GM19240 (cell line): ENCODE results near the gene NEK7.

ENCODE experiments used
- DNase-seq: peaks from one replicate; pipeline ENCODE4 v3.0.0; 2011; ENCODE audit warnings: low spot score; ENCODE audit not compliant: insufficient read length

NEK7 gene

GRCh38 chr1:198346178-198346577 is 189.4 kb downstream of the NEK7 start:
- DNase-seq, result no peak

- no peak for DNase-seq
These were observed 193.7 kb downstream of the NEK7 start for GRCh38 chr1:198350456-198350855.

GRCh38 chr1:198352975-198353695 is 196.3 kb downstream of the NEK7 start:
- no peak for DNase-seq

GRCh38 chr1:198357937-198358336 is 201.1 kb downstream of the NEK7 start:
- DNase-seq, result no peak

- no peak for DNase-seq
These were observed 202.3 kb downstream of the NEK7 start for GRCh38 chr1:198359024-198359653.

- DNase-seq, result no peak
These were observed 203.5 kb downstream of the NEK7 start for GRCh38 chr1:198360208-198360729.

- no peak for DNase-seq
These were observed 204.5 kb downstream of the NEK7 start for GRCh38 chr1:198361237-198361767.

- DNase-seq, result no peak
These were observed 206.9 kb downstream of the NEK7 start for GRCh38 chr1:198363625-198364151.

GRCh38 chr1:198364471-198364870 is 207.7 kb downstream of the NEK7 start:
- DNase-seq, result no peak

GRCh38 chr1:198367296-198367695 is 210.5 kb downstream of the NEK7 start:
- no peak for DNase-seq

- no peak for DNase-seq
These were observed 214.2 kb downstream of the NEK7 start for GRCh38 chr1:198370996-198371395.
